ENCODE measurements around the gene ATP9B.

DNA sequence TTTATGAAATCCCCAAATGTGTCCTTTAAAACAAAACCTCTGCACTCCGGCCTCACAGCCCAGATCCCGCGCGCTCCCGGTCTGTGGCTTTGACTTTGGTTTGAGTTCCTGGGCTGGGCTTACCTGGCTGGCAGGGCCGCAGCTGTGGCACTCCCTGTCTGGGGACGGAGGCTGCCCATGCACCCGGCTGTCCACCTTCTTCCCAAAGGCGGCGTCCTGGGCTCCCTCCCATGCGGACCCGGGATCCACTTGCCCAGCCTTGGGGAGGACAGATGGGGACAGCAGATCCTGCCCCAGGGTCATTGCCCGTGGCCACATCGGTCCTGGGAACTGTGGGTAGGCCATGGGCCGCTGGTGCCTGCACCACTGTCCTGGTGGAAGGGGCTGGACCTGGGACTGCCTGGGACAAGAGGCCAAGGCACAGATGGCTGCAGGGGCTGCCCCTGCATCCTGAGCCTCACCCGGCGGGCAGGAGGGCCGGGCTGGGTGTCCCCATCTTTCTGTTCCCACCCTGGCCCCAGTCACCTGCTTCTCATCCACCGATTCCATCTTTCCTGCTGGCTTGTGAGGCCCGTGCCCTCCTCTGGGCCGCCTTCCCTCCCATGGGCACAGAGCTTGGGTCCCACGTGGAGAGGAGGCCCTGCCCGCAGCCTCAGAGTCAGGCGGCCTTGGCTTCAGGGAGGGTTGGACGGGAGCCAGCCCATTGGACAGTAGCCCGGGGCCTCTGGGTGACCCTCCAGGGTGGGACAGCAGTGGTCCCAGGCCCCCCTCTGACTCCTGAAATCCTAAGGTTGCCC, 354.2 kb downstream of the ATP9B start:
- TF ChIP-seq, protein P1, sequence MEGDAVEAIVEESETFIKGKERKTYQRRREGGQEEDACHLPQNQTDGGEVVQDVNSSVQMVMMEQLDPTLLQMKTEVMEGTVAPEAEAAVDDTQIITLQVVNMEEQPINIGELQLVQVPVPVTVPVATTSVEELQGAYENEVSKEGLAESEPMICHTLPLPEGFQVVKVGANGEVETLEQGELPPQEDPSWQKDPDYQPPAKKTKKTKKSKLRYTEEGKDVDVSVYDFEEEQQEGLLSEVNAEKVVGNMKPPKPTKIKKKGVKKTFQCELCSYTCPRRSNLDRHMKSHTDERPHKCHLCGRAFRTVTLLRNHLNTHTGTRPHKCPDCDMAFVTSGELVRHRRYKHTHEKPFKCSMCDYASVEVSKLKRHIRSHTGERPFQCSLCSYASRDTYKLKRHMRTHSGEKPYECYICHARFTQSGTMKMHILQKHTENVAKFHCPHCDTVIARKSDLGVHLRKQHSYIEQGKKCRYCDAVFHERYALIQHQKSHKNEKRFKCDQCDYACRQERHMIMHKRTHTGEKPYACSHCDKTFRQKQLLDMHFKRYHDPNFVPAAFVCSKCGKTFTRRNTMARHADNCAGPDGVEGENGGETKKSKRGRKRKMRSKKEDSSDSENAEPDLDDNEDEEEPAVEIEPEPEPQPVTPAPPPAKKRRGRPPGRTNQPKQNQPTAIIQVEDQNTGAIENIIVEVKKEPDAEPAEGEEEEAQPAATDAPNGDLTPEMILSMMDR (IDR thresholded peaks at IDR 0.05 in 8 of 11, conservative IDR thresholded peaks at IDR 0.05 in 3 of 11) = no peak
- TF ChIP-seq POLR2AphosphoS5 (IDR thresholded peaks at IDR 0.05) = no peak
- TF ChIP-seq POLR2A (IDR thresholded peaks at IDR 0.05) = no peak

All from spleen (tissue), 7 donors.